Measurements from ENCODE around the gene MMAB.

MMAB gene

GRCh38 chr12:109581334-109581691 lies 8.0 kb upstream of the MMAB start:
- Histone ChIP-seq H3K27me3 (replicated peaks; ENCODE audit: control insufficient read depth, insufficient read depth, low read length) (no peaks in the 10 kb centered on the region), H3K36me3 (ENCODE audit: control insufficient read depth, insufficient read depth, low read length) (peaks cover 42% of the 10 kb centered on the region), H3K4me3 (replicated peaks; ENCODE audit: low read depth, low read length) (no peak overlapping the region)
- no peak for DNase-seq (ENCODE audit: extremely low read depth, insufficient read length)
- TF ChIP-seq CTCF (IDR thresholded peaks at IDR 0.05; ENCODE audit: insufficient read depth, low read length, poor library complexity, severe bottlenecking): no peak

- no peak for TF ChIP-seq CTCF (IDR thresholded peaks at IDR 0.05; ENCODE audit: insufficient read depth, low read length, poor library complexity, severe bottlenecking)
- no peak for DNase-seq (ENCODE audit: extremely low read depth, insufficient read length)
- Histone ChIP-seq H3K4me3 (replicated peaks; ENCODE audit: low read depth, low read length) (no peak overlapping the region), H3K27me3 (replicated peaks; ENCODE audit: control insufficient read depth, insufficient read depth, low read length) (no peaks in the 10 kb centered on the region), H3K36me3 (ENCODE audit: control insufficient read depth, insufficient read depth, low read length) (peaks cover 45% of the 10 kb centered on the region)
These were observed 7.5 kb upstream of the MMAB start for GRCh38 chr12:109580684-109581333.

- H3K36me3 ChIP-seq (ENCODE audit: control insufficient read depth, insufficient read depth, low read length): peaks cover 44% of the 10 kb centered on the region
- no peak overlapping the region for H3K4me3 ChIP-seq (replicated peaks; ENCODE audit: low read depth, low read length)
- H3K27me3 ChIP-seq (replicated peaks; ENCODE audit: control insufficient read depth, insufficient read depth, low read length): no peaks in the 10 kb centered on the region
- no peak for TF ChIP-seq CTCF (IDR thresholded peaks at IDR 0.05; ENCODE audit: insufficient read depth, low read length, poor library complexity, severe bottlenecking)
- DNase-seq (ENCODE audit: extremely low read depth, insufficient read length): no peak
These were observed 7.0 kb upstream of the MMAB start for GRCh38 chr12:109580272-109580671.

- no peak for DNase-seq (ENCODE audit: extremely low read depth, insufficient read length)
- Histone ChIP-seq H3K36me3 (ENCODE audit: control insufficient read depth, insufficient read depth, low read length) (peaks cover 42% of the 10 kb centered on the region), H3K4me3 (replicated peaks; ENCODE audit: low read depth, low read length) (no peak overlapping the region), H3K27me3 (replicated peaks; ENCODE audit: control insufficient read depth, insufficient read depth, low read length) (no peaks in the 10 kb centered on the region)
- TF ChIP-seq CTCF (IDR thresholded peaks at IDR 0.05; ENCODE audit: insufficient read depth, low read length, poor library complexity, severe bottlenecking): no peak
These were observed 6.3 kb upstream of the MMAB start for GRCh38 chr12:109579639-109580038.

- Histone ChIP-seq H3K4me3 (replicated peaks; ENCODE audit: low read depth, low read length) (no peak overlapping the region), H3K27me3 (replicated peaks; ENCODE audit: control insufficient read depth, insufficient read depth, low read length) (no peaks in the 10 kb centered on the region), H3K36me3 (ENCODE audit: control insufficient read depth, insufficient read depth, low read length) (peaks cover 40% of the 10 kb centered on the region)
- no peak for TF ChIP-seq CTCF (IDR thresholded peaks at IDR 0.05; ENCODE audit: insufficient read depth, low read length, poor library complexity, severe bottlenecking)
- DNase-seq (ENCODE audit: extremely low read depth, insufficient read length): no peak
These were observed 5.1 kb upstream of the MMAB start for GRCh38 chr12:109578330-109578927.
